HG02610 (cell line): ENCODE data around the gene CST7.
"Not testable (repeated sequence)": the region's sequence is repeated elsewhere in the genome, so short reads cannot be mapped to it uniquely, and the experiment has no call there.

Source experiments
- ATAC-seq: cut with Tn5 transposase; IDR thresholded peaks from one replicate; pipeline ENCODE4 v1.9.1; 2021; ENCODE audit warnings: mild to moderate bottlenecking, moderate library complexity; ENCODE audit not compliant: unreplicated experiment

Gene CST7

GRCh38 chr20:24929867-24930723 is 19.0 kb upstream of the CST7 start:
- not testable (repeated sequence) for ATAC-seq

GRCh38 chr20:24930724-24931688 is 18.1 kb upstream of the CST7 start:
- not testable (repeated sequence) for ATAC-seq

GRCh38 chr20:24931893-24932292 is 17.2 kb upstream of the CST7 start:
- not testable (repeated sequence) for ATAC-seq

GRCh38 chr20:24933266-24933908 is 15.7 kb upstream of the CST7 start:
- no peak for ATAC-seq

- ATAC-seq, result no peak
These were observed 14.9 kb upstream of the CST7 start for GRCh38 chr20:24934101-24934661.

GRCh38 chr20:24934716-24935115 is 14.4 kb upstream of the CST7 start:
- no peak for ATAC-seq

- no peak for ATAC-seq
These were observed 13.9 kb upstream of the CST7 start for GRCh38 chr20:24935140-24935539.

GRCh38 chr20:24935766-24936525 is 13.1 kb upstream of the CST7 start:
- no peak for ATAC-seq

- no peak for ATAC-seq
These were observed 12.3 kb upstream of the CST7 start for GRCh38 chr20:24936526-24937407.

GRCh38 chr20:24937579-24937978 is 11.5 kb upstream of the CST7 start:
- no peak for ATAC-seq

GRCh38 chr20:24938498-24938897 is 10.6 kb upstream of the CST7 start:
- ATAC-seq, result no peak

GRCh38 chr20:24939036-24939435 is 10.0 kb upstream of the CST7 start:
- no peak for ATAC-seq

- ATAC-seq, result no peak
These were observed 6.4 kb upstream of the CST7 start for GRCh38 chr20:24942679-24943078.

- no peak for ATAC-seq
These were observed 5.9 kb upstream of the CST7 start for GRCh38 chr20:24943196-24943595.

- ATAC-seq, result no peak
These were observed 5.3 kb upstream of the CST7 start for GRCh38 chr20:24943731-24944130.

- not testable (repeated sequence) for ATAC-seq
These were observed 2.7 kb upstream of the CST7 start for GRCh38 chr20:24946376-24946775.

- ATAC-seq, result not testable (repeated sequence)
These were observed 602 bp upstream of the CST7 start for GRCh38 chr20:24948396-24948938.

- ATAC-seq, result no peak
These were observed 673 bp downstream of the CST7 start for GRCh38 chr20:24949756-24950127.
